K562 (cell line): ENCODE measurements around the gene SCP2. TPM values are rescaled to one million over a fixed set of nuclear protein-coding genes. Genes with fewer than 3 reads are reported as not detected.

Experiments
- ATAC-seq: fragments of 200-7000 bp; cut with Tn5 transposase; 3 replicates; pipeline ENCODE4 v1.9.1; 2020; ENCODE audit warnings: moderate library complexity
- BruUV-seq: library from RNA; stranded (reverse); fragments of 400-500 nt; replicated peaks from 2 replicates; lab custom pipeline; 2021; lab: Mats Ljungman, UMichigan
- CTCF ChIA-PET: fragments of 300-600 bp; formaldehyde crosslinking; extraction: SDS; loops from one replicate; lab custom pipeline; 2021; ENCODE audit warnings: low intra/inter-chr PET ratio; lab: Yijun Ruan, JAX
- POLR2A ChIA-PET: fragments of 300-600, 350-650 bp; sonication (Branson Sonifier 250); formaldehyde crosslinking; extraction: SDS; loops from one replicate; lab custom pipeline; 2021; ENCODE audit warnings: antibody characterized with exemption, inconsistent platforms; lab: Yijun Ruan, JAX
- DNase-seq, 4 experiments: peaks; one replicate each; pipeline versions ENCODE4 v3.0.0 to v3.0.0-alpha.2; 2011 to 2018; ENCODE audit warnings: low spot score in 3 of 4, mixed read lengths in 3 of 4; ENCODE audit errors: extremely low read depth in 1 of 4
- FAIRE-seq: peaks from 2 replicates; lab custom pipeline; 2011; peaks lifted over from hg19 to GRCh38; lab: Jason Lieb, UNC
- H2AFZ ChIP-seq: 2 replicates; pipeline ENCODE4 v1.6.0; 2011; ENCODE audit warnings: low read depth, low read length, control low read depth, inconsistent platforms
- H3K27ac ChIP-seq: fragments of 200-600 bp; 3 replicates; pipeline ENCODE4 v1.8.0; 2011; ENCODE audit warnings: low read depth, mild to moderate bottlenecking, control low read depth, inconsistent platforms, low read length, moderate library complexity, mixed read lengths; ENCODE audit errors: extremely low read depth
- H3K27me3 ChIP-seq, 2 experiments: fragments of 300-600 bp in 1 of 2; 2 replicates in 1 of 2; 3 replicates in 1 of 2; pipeline versions ENCODE4 v1.6.0 to v1.8.0; 2011; ENCODE audit warnings: inconsistent platforms in 2 of 2, low read length in 2 of 2, mild to moderate bottlenecking in 1 of 2, mixed read lengths in 1 of 2, moderate library complexity in 1 of 2; ENCODE audit not compliant: control insufficient read depth in 2 of 2, insufficient read depth in 2 of 2
- H3K36me3 ChIP-seq: fragments of 300-600 bp; 3 replicates; pipeline ENCODE4 v1.8.0; 2011; ENCODE audit warnings: mild to moderate bottlenecking, low read length, inconsistent platforms; ENCODE audit not compliant: control insufficient read depth, insufficient read depth
- H3K4me1 ChIP-seq, 2 experiments: fragments of 200-600 bp in 1 of 2; replicated peaks in 1 of 2; 2 replicates in 1 of 2; 3 replicates in 1 of 2; pipeline versions ENCODE4 v1.5.1 to v1.8.0; 2011; ENCODE audit warnings: inconsistent platforms in 2 of 2, low read length in 2 of 2, mild to moderate bottlenecking in 1 of 2, mixed read lengths in 1 of 2, moderate library complexity in 1 of 2; ENCODE audit not compliant: control insufficient read depth in 2 of 2, insufficient read depth in 2 of 2
- H3K4me2 ChIP-seq: 2 replicates; pipeline ENCODE4 v1.6.1; 2011; ENCODE audit warnings: low read length, control low read depth, inconsistent platforms, mixed read lengths; ENCODE audit not compliant: insufficient read depth
- H3K4me3 ChIP-seq: fragments of 200-600 bp; sonication (generic), shearing (Covaris generic); 2 replicates; pipeline ENCODE4 v1.5.1; 2016; ENCODE audit warnings: control low read depth, inconsistent platforms
- H3K79me2 ChIP-seq: fragments of 200-600 bp; 3 replicates; pipeline ENCODE4 v1.8.0; 2011; ENCODE audit warnings: low read length, inconsistent platforms; ENCODE audit not compliant: control insufficient read depth, insufficient read depth
- H3K9ac ChIP-seq, 2 experiments: 2 replicates each; pipeline versions ENCODE4 v1.6.0 to v1.6.1; 2011; ENCODE audit warnings: low read depth in 2 of 2, low read length in 2 of 2, control low read depth in 1 of 2, inconsistent platforms in 1 of 2, mild to moderate bottlenecking in 1 of 2, mixed read lengths in 1 of 2; ENCODE audit not compliant: insufficient read depth in 1 of 2
- H3K9me1 ChIP-seq: one replicate; pipeline ENCODE4 v1.6.0; 2011; ENCODE audit warnings: inconsistent platforms, mild to moderate bottlenecking, low read length, moderate library complexity; ENCODE audit not compliant: control insufficient read depth, insufficient read depth
- H3K9me3 ChIP-seq: replicated peaks from 2 replicates; pipeline ENCODE4 v1.5.1; 2011; ENCODE audit warnings: low read depth, low read length, inconsistent platforms; ENCODE audit not compliant: control insufficient read depth, insufficient read depth
- H4K20me1 ChIP-seq: replicated peaks from 2 replicates; pipeline ENCODE4 v1.6.1; 2011; ENCODE audit warnings: low read length, inconsistent platforms, mixed read lengths; ENCODE audit not compliant: control insufficient read depth, insufficient read depth
- BRF2 ChIP-seq: IDR thresholded peaks from 3 replicates; pipeline ENCODE4 v1.6.1; 2011; ENCODE audit warnings: borderline replicate concordance, mild to moderate bottlenecking; ENCODE audit not compliant: insufficient read length, insufficient read depth
- CBX2 ChIP-seq: fragments of 200-600 bp; sonication (generic); IDR thresholded peaks from one replicate; pipeline ENCODE4 v1.6.1; 2012; ENCODE audit warnings: mild to moderate bottlenecking, low read length, inconsistent platforms; ENCODE audit not compliant: insufficient read depth, poor library complexity, severe bottlenecking
- COPS2 ChIP-seq: fragments of 450-650 bp; conservative IDR thresholded peaks from 2 replicates; pipeline ENCODE4 v1.6.1; 2016; ENCODE audit warnings: mild to moderate bottlenecking, moderate library complexity
- FUS ChIP-seq: fragments of 200-400 bp; formaldehyde crosslinking; optimal IDR thresholded peaks from 2 replicates; pipeline ENCODE3; 2017; ENCODE audit warnings: low read depth, low read length
- HDAC2 ChIP-seq: fragments of 450-650 bp; IDR thresholded peaks from 2 replicates; pipeline ENCODE4 v1.6.1; 2016; ENCODE audit warnings: mild to moderate bottlenecking
- MBD2 ChIP-seq: sonication (generic); IDR thresholded peaks from 2 replicates; pipeline ENCODE4 v1.6.1; 2016; ENCODE audit warnings: low read depth, borderline replicate concordance
- RBM39 ChIP-seq: fragments of 200-400 bp; formaldehyde crosslinking; optimal IDR thresholded peaks from 2 replicates; pipeline ENCODE3; 2018; ENCODE audit warnings: low read depth, low read length
- SMAD4 ChIP-seq: fragments of 250-450 bp; sonication (Bioruptor Pico); conservative IDR thresholded peaks from 2 replicates; pipeline ENCODE4 v1.8.0; 2021; ENCODE audit warnings: inconsistent platforms, mild to moderate bottlenecking, moderate library complexity
- ZFX ChIP-seq: sonication (generic); formaldehyde crosslinking; IDR thresholded peaks from 2 replicates; pipeline ENCODE4 v1.8.0; 2022; ENCODE audit warnings: mild to moderate bottlenecking, missing genetic modification reagents, moderate library complexity
- ZNF431 ChIP-seq: sonication (generic); formaldehyde crosslinking; IDR thresholded peaks from 2 replicates; pipeline ENCODE4 v1.8.0; 2022; ENCODE audit warnings: mild to moderate bottlenecking, missing genetic modification reagents
- ZNF76 ChIP-seq: fragments of 250-450 bp; sonication (Bioruptor Pico); IDR thresholded peaks from 2 replicates; pipeline ENCODE4 v1.4.0; 2020; ENCODE audit warnings: mild to moderate bottlenecking, moderate library complexity, borderline replicate concordance
- ZSCAN29 ChIP-seq: fragments of 450-650 bp; IDR thresholded peaks from 2 replicates; pipeline ENCODE4 v1.6.1; 2017
- WGBS: fragments of 100-300 bp; shearing (Covaris generic); methylation state at CpG from one replicate; pipeline ENCODE4 v1.1.6; 2016; ENCODE audit warnings: low coverage, mixed read lengths; ENCODE audit not compliant: insufficient coverage; ENCODE audit errors: missing lambda C conversion rate; 5-methylcytosine and 5-hydroxymethylcytosine counted together
- in situ Hi-C: fragments of 300-500 bp; cut with MboI; formaldehyde crosslinking; loops from 4 replicates; pipeline ENCODE4 v1.15.0; 2018; ENCODE audit warnings: inconsistent platforms, mixed read lengths
- intact Hi-C: fragments of 100-400 bp; cut with micrococcal nuclease; formaldehyde crosslinking; loops from 2 replicates; pipeline ENCODE4 v1.14.2; 2022
- polyA plus RNA-seq, 8 experiments: library from polyadenylated mRNA; depleted of rRNA in 4 of 8; stranded (reverse) in 5 of 8; unstranded in 3 of 8; fragments of >200 nt; fragmentation: Nextera tagmentation in 2 of 8; fragmentation: Illumina TruSeq in 1 of 8; extraction: Ambion mirVana in 2 of 8; extraction: Trizol in 1 of 8; gene quantifications; 2 replicates each; pipeline versions ENCODE4 v1.2.1 to v1.2.3, GENCODE V29; 2011 to 2014; ENCODE audit warnings: inconsistent platforms in 1 of 8, missing spikeins in 1 of 8
- total RNA-seq, 7 experiments: library from RNA; depleted of rRNA in 6 of 7; stranded (reverse); fragments of >200 nt in 6 of 7; fragmentation: Illumina TruSeq in 2 of 7; extraction: Trizol in 2 of 7; gene quantifications; 2 replicates each; pipeline versions ENCODE4 v1.2.1 to v1.2.3, GENCODE V29; 2011 to 2021; ENCODE audit warnings: low replicate concordance in 1 of 7

The SCP2 gene
- total and polyA plus RNA-seq, 9 of the 15 experiments (the other 6 are each of a cell fraction or from before 2014, with no cell fraction given), result 63.8 to 258 (median 106) TPM

DNA sequence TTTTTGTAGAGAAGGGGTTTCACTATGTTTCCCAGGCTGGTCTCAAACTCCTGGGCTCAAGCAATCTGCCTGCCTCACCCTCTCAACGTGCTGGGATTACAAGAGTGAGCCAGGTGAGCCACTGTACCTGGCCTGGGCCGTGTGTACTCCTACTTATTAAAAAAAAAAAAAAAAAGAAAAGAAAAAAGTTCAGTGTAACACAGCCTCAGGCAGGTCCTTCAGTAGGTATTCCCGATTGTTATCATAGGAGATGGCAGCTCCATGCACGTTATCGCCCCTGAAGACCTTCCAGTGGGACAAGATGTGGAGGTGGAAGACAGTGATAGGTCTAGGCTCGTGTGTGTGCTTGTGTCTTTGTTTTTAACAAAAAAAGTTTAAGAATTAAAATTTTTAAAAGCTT lies 8.9 kb upstream of the SCP2 start:
- Histone ChIP-seq H4K20me1 (no peaks in the 10 kb centered on the region), H3K4me1 (peaks cover 8 to 9% of the 10 kb centered on the region in 2 experiments; a peak in 4 of 5 replicates), H3K4me3 (no peak overlapping the region), H3K9me3 (no peaks in the 10 kb centered on the region), H3K79me2 (no peaks in the 10 kb centered on the region), H3K27me3 (no peaks in the 10 kb centered on the region), H3K9ac (no peak overlapping the region), H3K4me2 (no peak overlapping the region), H2AFZ (no peak overlapping the region), H3K9me1 (no peaks in the 10 kb centered on the region), H3K27ac (no peak overlapping the region), H3K36me3 (no peaks in the 10 kb centered on the region)
- DNase-seq, result no peak
- no TSS peak for BruUV-seq
- in situ Hi-C loops (loop anchor here (25.0 kb wide), 1 partner anchor 269 kb away; the partner anchor contains the start of gene CPT2), intact Hi-C loops (no loop called here)
- TF ChIP-seq ZSCAN29 (no peak), SMAD4 (CRISPR knock-in tag) (no peak), COPS2 (no peak), MBD2 (no peak), RBM39 (no peak), ZNF76 (no peak), CBX2 (no peak), FUS (no peak), BRF2 (no peak), HDAC2 (no peak), ZFX (no peak), ZNF431 (CRISPR knock-in tag) (no peak)
- WGBS, result 37% methylated on average over 6 of the region's 6 CpGs
- ATAC-seq, result no peak
- no peak for FAIRE-seq
- ChIA-PET CTCF (no interaction called here), POLR2A (interaction anchor here (0.8 to 1.7 kb wide), 2 partner anchors 9 to 31 kb away, joined by 3 to 6 read pairs; partner anchors contain the start of gene SCP2)
